PC-9 (cell line): ENCODE results near the gene MAB21L4. TPM values are rescaled to one million over a fixed set of nuclear protein-coding genes. Genes with fewer than 3 reads are reported as not detected.

Source experiments
- BruUV-seq: library from RNA; stranded (reverse); fragments of 400-500 nt; replicated peaks from 2 replicates; lab custom pipeline; 2021; lab: Mats Ljungman, UMichigan
- CTCF ChIA-PET: fragments of 300-600 bp; sonication (Branson Sonifier 250); formaldehyde crosslinking; loops from one replicate; lab custom pipeline; 2022; ENCODE audit warnings: antibody characterized with exemption; lab: Charles Lee
- POLR2A ChIA-PET: fragments of 300-600 bp; sonication (Branson Sonifier 250); formaldehyde crosslinking; loops from one replicate; lab custom pipeline; 2022; ENCODE audit warnings: antibody characterized with exemption; ENCODE audit not compliant: unreplicated experiment; lab: Charles Lee
- DNase-seq, 2 experiments: peaks; one replicate each; pipeline versions ENCODE4 v3.0.0 to v3.0.0-alpha.2; 2015 to 2022; ENCODE audit warnings: mixed read lengths in 1 of 2
- H2AFZ ChIP-seq: fragments of 200-600 bp; sonication (generic); 2 replicates; pipeline ENCODE4 v1.8.1; 2017; ENCODE audit warnings: antibody characterized with exemption
- H3F3A ChIP-seq: fragments of 200-600 bp; sonication (generic); 2 replicates; pipeline ENCODE4 v1.8.1; 2017; ENCODE audit warnings: antibody characterized with exemption, mild to moderate bottlenecking, low read depth; ENCODE audit not compliant: insufficient read depth
- H3K27ac ChIP-seq: fragments of 200-600 bp; sonication (generic); 2 replicates; pipeline ENCODE4 v1.6.1; 2016; ENCODE audit warnings: mixed run types
- H3K27me3 ChIP-seq: fragments of 200-600 bp; sonication (generic); 2 replicates; pipeline ENCODE4 v1.6.1; 2016; ENCODE audit warnings: low read depth, mixed run types; ENCODE audit not compliant: insufficient read depth
- H3K36me3 ChIP-seq: fragments of 200-600 bp; sonication (generic); 2 replicates; pipeline ENCODE4 v1.6.1; 2016; ENCODE audit warnings: low read depth, mixed run types
- H3K4me1 ChIP-seq: fragments of 200-600 bp; sonication (generic); replicated peaks from 2 replicates; pipeline ENCODE4 v1.6.1; 2016; ENCODE audit warnings: mixed run types; ENCODE audit not compliant: insufficient read depth
- H3K4me2 ChIP-seq: fragments of 200-600 bp; sonication (generic); 2 replicates; pipeline ENCODE4 v1.6.1; 2017; ENCODE audit warnings: mixed run types
- H3K4me3 ChIP-seq: fragments of 200-600 bp; sonication (generic); 2 replicates; pipeline ENCODE4 v1.6.1; 2016; ENCODE audit warnings: mixed run types
- H3K79me2 ChIP-seq: fragments of 200-600 bp; sonication (generic); 2 replicates; pipeline ENCODE4 v1.6.1; 2017; ENCODE audit warnings: low read depth, mixed run types
- H3K9me2 ChIP-seq: fragments of 200-600 bp; sonication (generic); 2 replicates; pipeline ENCODE4 v1.8.1; 2017; ENCODE audit warnings: mild to moderate bottlenecking; ENCODE audit not compliant: insufficient read depth
- H3K9me3 ChIP-seq: fragments of 200-600 bp; sonication (generic); 2 replicates; pipeline ENCODE4 v1.8.1; 2016; ENCODE audit warnings: low read depth; ENCODE audit not compliant: insufficient read depth
- H4K20me1 ChIP-seq: fragments of 200-600 bp; sonication (generic); 2 replicates; pipeline ENCODE4 v1.8.1; 2017; ENCODE audit not compliant: insufficient read depth
- EZH2 ChIP-seq: fragments of 200-600 bp; sonication (generic); IDR thresholded peaks from 2 replicates; pipeline ENCODE4 v1.8.0; 2017; ENCODE audit warnings: antibody characterized with exemption, low read depth
- intact Hi-C: fragments of 100-400 bp; cut with micrococcal nuclease; formaldehyde crosslinking; loops from one replicate; pipeline ENCODE4 v1.10.0; 2022; ENCODE audit not compliant: unreplicated experiment
- total RNA-seq: library from RNA; stranded (reverse); gene quantifications from 2 replicates; pipeline ENCODE4 v1.2.3, GENCODE V29; 2021
- TF ChIP-seq, protein P1 (sequence below): fragments of 200-600 bp; sonication (generic); conservative IDR thresholded peaks from 2 replicates; pipeline ENCODE4 v1.6.1; 2017; ENCODE audit warnings: mixed run types, antibody characterized with exemption, mild to moderate bottlenecking, moderate library complexity

MAB21L4 gene
- total RNA-seq, 1 experiment from 2014 or later = 68.8 TPM

GRCh38 chr2:240873098-240873788 lies 22.7 kb downstream of the MAB21L4 start:
- Histone ChIP-seq H3K79me2 (no peaks in the 10 kb centered on the region), H3K4me1 (peaks cover 6% of the 10 kb centered on the region), H3K9me3 (no peaks in the 10 kb centered on the region), H3K27ac (no peak overlapping the region), H3K27me3 (no peaks in the 10 kb centered on the region), H3K36me3 (no peaks in the 10 kb centered on the region), H2AFZ (no peak overlapping the region), H3K4me3 (no peak overlapping the region), H3K9me2 (no peaks in the 10 kb centered on the region), H3F3A (peaks cover 3% of the 10 kb centered on the region; the same call in 1 of the 2 replicates), H4K20me1 (no peaks in the 10 kb centered on the region), H3K4me2 (no peak overlapping the region)
- POLR2A ChIA-PET = no interaction called here
- intact Hi-C loops = no loop called here
- DNase-seq = no peak
- CTCF ChIA-PET = no interaction called here
- BruUV-seq = no TSS peak
- no peak for TF ChIP-seq EZH2
- TF ChIP-seq, protein P1, sequence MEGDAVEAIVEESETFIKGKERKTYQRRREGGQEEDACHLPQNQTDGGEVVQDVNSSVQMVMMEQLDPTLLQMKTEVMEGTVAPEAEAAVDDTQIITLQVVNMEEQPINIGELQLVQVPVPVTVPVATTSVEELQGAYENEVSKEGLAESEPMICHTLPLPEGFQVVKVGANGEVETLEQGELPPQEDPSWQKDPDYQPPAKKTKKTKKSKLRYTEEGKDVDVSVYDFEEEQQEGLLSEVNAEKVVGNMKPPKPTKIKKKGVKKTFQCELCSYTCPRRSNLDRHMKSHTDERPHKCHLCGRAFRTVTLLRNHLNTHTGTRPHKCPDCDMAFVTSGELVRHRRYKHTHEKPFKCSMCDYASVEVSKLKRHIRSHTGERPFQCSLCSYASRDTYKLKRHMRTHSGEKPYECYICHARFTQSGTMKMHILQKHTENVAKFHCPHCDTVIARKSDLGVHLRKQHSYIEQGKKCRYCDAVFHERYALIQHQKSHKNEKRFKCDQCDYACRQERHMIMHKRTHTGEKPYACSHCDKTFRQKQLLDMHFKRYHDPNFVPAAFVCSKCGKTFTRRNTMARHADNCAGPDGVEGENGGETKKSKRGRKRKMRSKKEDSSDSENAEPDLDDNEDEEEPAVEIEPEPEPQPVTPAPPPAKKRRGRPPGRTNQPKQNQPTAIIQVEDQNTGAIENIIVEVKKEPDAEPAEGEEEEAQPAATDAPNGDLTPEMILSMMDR = no peak

DNA sequence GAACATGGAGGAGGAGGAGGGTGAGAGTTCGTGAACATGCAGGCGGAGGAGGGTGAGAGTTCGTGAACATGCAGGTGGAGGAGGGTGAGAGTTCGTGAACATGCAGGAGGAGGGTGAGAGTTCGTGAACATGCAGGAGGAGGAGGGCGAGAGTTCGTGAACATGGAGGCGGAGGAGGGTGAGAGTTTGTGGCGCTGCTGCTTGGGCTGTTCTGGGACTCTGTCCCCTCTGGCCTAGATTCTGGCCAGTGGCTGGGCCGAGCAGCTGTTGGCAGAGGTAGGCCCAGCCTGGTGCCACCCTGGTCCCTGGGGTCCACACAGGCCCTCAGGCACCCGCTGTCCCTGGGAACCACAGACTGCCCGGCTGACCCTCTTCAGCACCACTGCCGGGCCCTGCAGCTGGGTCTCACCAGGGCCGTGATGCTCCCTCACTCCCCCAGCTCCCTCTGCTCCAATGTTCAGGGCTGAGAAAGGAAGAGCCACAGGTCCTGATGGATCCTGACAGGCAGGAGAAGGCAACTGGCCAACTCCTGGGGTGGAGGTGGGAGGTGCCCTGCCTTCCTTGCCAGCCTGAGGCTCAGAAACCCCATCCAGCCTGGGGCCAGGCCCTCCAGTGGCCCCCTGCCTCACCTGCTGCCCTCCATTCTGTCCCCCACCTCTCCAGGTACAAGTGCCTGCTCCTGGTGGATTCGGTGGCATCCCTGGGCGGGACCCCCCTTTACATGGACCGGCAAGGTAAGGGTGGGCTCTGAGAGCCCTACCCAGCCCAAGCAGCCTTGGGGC lies 23.4 kb downstream of the MAB21L4 start:
- H3K4me3 ChIP-seq = no peak overlapping the region
- H3K9me2 ChIP-seq = no peaks in the 10 kb centered on the region
- no peaks in the 10 kb centered on the region for H3K79me2 ChIP-seq
- H3K27me3 ChIP-seq = no peaks in the 10 kb centered on the region
- TF ChIP-seq EZH2 = no peak
- TF ChIP-seq, protein P1 = no peak
- DNase-seq = no peak
- POLR2A ChIA-PET = no interaction called here
- CTCF ChIA-PET = interaction anchor here (0.6 kb wide), 1 partner anchor 412 kb away, joined by 3 read pairs; no protein-coding TSS in a partner anchor
- no peaks in the 10 kb centered on the region for H3K9me3 ChIP-seq
- H2AFZ ChIP-seq = no peak overlapping the region
- H3K27ac ChIP-seq = no peak overlapping the region
- H3K36me3 ChIP-seq = no peaks in the 10 kb centered on the region
- intact Hi-C loops = no loop called here
- peaks cover 5% of the 10 kb centered on the region; the same call in 1 of the 2 replicates for H3F3A ChIP-seq
- H3K4me2 ChIP-seq = no peak overlapping the region
- H4K20me1 ChIP-seq = no peaks in the 10 kb centered on the region
- BruUV-seq = no TSS peak
- peaks cover 14% of the 10 kb centered on the region for H3K4me1 ChIP-seq

DNA sequence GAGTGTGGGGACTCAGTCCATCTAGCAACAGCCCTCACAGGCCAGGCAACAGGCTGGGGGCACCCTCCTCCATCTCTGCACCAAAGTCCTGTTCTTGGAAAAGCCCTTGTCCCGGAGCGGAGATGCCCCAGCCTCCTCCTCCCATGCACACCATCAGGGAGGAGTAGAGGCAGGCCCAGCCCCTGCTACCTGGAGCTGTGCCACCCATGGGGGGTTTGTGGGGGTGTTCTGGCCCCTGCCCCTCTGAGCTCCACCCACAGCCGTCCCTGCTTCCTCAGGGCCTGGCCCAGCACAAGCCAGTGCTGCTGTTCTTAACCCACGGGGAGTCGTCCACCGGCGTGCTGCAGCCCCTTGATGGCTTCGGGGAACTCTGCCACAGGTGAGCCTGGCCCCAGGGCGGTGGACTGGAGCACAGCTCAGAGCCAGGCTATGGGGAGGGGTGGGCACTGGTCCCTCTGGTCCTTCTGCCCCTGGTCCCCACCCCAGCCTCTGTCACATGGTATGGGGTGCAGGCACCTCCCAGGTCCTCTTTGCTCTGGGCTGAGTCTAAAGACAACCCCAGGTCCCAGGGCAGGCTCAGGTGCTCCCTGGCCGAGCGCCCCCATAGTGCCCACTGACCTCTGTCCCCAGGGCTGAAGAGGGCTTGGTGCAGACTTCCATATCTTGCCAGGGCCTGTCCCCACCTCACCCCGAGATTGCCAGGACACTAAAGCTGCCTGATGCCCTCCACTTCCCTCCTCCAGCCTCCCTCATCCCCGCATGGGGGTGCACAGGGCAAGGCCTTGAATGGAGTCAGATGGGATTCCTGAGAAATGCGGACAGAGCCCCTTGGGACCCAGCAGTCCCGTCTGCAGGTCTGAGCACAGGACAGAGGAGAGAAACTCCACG lies 24.6 kb downstream of the MAB21L4 start:
- Histone ChIP-seq H3K36me3 (no peaks in the 10 kb centered on the region), H3K79me2 (no peaks in the 10 kb centered on the region), H2AFZ (no peak overlapping the region), H3F3A (peaks cover 5% of the 10 kb centered on the region; the same call in 1 of the 2 replicates), H3K9me3 (no peaks in the 10 kb centered on the region), H3K4me2 (no peak overlapping the region), H3K9me2 (no peaks in the 10 kb centered on the region), H3K4me1 (peaks cover 14% of the 10 kb centered on the region), H3K4me3 (no peak overlapping the region), H4K20me1 (no peaks in the 10 kb centered on the region), H3K27me3 (no peaks in the 10 kb centered on the region), H3K27ac (no peak overlapping the region)
- no peak for DNase-seq
- ChIA-PET POLR2A (no interaction called here), CTCF (interaction anchor here (0.7 kb wide), 1 partner anchor 345 kb away, joined by 3 read pairs; no protein-coding TSS in a partner anchor)
- intact Hi-C loops = no loop called here
- TF ChIP-seq, protein P1 = no peak
- no peak for TF ChIP-seq EZH2
- no TSS peak for BruUV-seq
